Hepatocyte (in vitro differentiated cells): ENCODE data around the gene TMEM26. TPM values are rescaled to one million over a fixed set of nuclear protein-coding genes. Genes with fewer than 3 reads are reported as not detected.
"Not testable (repeated sequence)": the region's sequence is repeated elsewhere in the genome, so short reads cannot be mapped to it uniquely, and the experiment has no call there.

ENCODE experiments used
- DNase-seq: peaks from one replicate; pipeline ENCODE4 v3.0.0-alpha.2; 2016; ENCODE audit warnings: low spot score
- H2AFZ ChIP-seq: fragments of 200-600 bp; sonication (generic); 2 replicates; pipeline ENCODE4 v1.6.0; 2016; ENCODE audit warnings: antibody characterized with exemption, mild to moderate bottlenecking
- H3K27ac ChIP-seq: fragments of 200-600 bp; sonication (generic); 2 replicates; pipeline ENCODE4 v1.5.1; 2016; ENCODE audit warnings: mild to moderate bottlenecking
- H3K27me3 ChIP-seq: fragments of 200-600 bp; sonication (generic); 2 replicates; pipeline ENCODE4 v1.6.1; 2016
- H3K36me3 ChIP-seq: fragments of 200-600 bp; sonication (generic); replicated peaks from 2 replicates; pipeline ENCODE4 v1.5.1; 2016; ENCODE audit warnings: low read depth; ENCODE audit not compliant: insufficient read depth
- H3K4me1 ChIP-seq: fragments of 200-600 bp; sonication (generic); 2 replicates; pipeline ENCODE4 v1.5.1; 2016; ENCODE audit warnings: mild to moderate bottlenecking, moderate library complexity; ENCODE audit not compliant: insufficient read depth
- H3K4me2 ChIP-seq: fragments of 200-600 bp; sonication (generic); 2 replicates; pipeline ENCODE4 v1.6.0; 2016
- H3K4me3 ChIP-seq: fragments of 200-600 bp; sonication (generic); 2 replicates; pipeline ENCODE4 v1.5.1; 2016; ENCODE audit warnings: mild to moderate bottlenecking
- H3K79me2 ChIP-seq: fragments of 200-600 bp; sonication (generic); 2 replicates; pipeline ENCODE4 v1.6.0; 2017; ENCODE audit warnings: mild to moderate bottlenecking
- H3K9me2 ChIP-seq: fragments of 200-600 bp; sonication (generic); replicated peaks from 2 replicates; pipeline ENCODE4 v1.6.0; 2017; ENCODE audit warnings: mild to moderate bottlenecking; ENCODE audit not compliant: insufficient read depth
- H3K9me3 ChIP-seq: fragments of 200-600 bp; sonication (generic); 2 replicates; pipeline ENCODE4 v1.5.1; 2016; ENCODE audit warnings: low read depth, mild to moderate bottlenecking
- H4K20me1 ChIP-seq: fragments of 200-600 bp; sonication (generic); 2 replicates; pipeline ENCODE4 v1.6.0; 2016; ENCODE audit warnings: mild to moderate bottlenecking; ENCODE audit not compliant: insufficient read depth, poor library complexity, severe bottlenecking
- CTCF ChIP-seq: fragments of 200-600 bp; sonication (generic); IDR thresholded peaks from 2 replicates; pipeline ENCODE4 v1.5.1; 2016; ENCODE audit warnings: antibody characterized with exemption, mild to moderate bottlenecking; ENCODE audit not compliant: poor library complexity
- EZH2 ChIP-seq: fragments of 200-600 bp; sonication (generic); IDR thresholded peaks from 2 replicates; pipeline ENCODE4 v1.6.1; 2016; ENCODE audit warnings: antibody characterized with exemption, mild to moderate bottlenecking, borderline replicate concordance
- EZH2phosphoT487 ChIP-seq: fragments of 200-600 bp; sonication (generic); IDR thresholded peaks from one replicate; pipeline ENCODE4 v1.6.1; 2018; ENCODE audit warnings: antibody characterized with exemption, mild to moderate bottlenecking, low read depth, moderate library complexity; ENCODE audit not compliant: unreplicated experiment, severe bottlenecking
- WGBS: methylation state at CpG from one replicate; pipeline ENCODE4 v1.1.6; 2016; ENCODE audit warnings: low lambda C conversion rate; ENCODE audit errors: missing lambda C conversion rate; 5-methylcytosine and 5-hydroxymethylcytosine counted together
- polyA plus RNA-seq: library from polyadenylated mRNA; unstranded; fragments of >200 nt; fragmentation: Nextera tagmentation; extraction: Ambion mirVana; gene quantifications from 2 replicates; pipeline ENCODE4 v1.2.1, GENCODE V29; 2016
- total RNA-seq: library from RNA; depleted of rRNA; stranded (reverse); fragments of >200 nt; gene quantifications from 2 replicates; pipeline ENCODE4 v1.2.3, GENCODE V29; 2014

TMEM26 gene
- total and polyA plus RNA-seq, 2 experiments from 2014 or later, result 0.39 to 3.3 TPM

GRCh38 chr10:61391281-61391680 lies 61.9 kb downstream of the TMEM26 start:
- Histone ChIP-seq H3K79me2 (no peaks in the 10 kb centered on the region), H3K36me3 (peaks cover 3% of the 10 kb centered on the region), H3K9me2 (no peaks in the 10 kb centered on the region), H4K20me1 (no peaks in the 10 kb centered on the region), H3K4me3 (no peak overlapping the region), H2AFZ (no peak overlapping the region), H3K9me3 (no peaks in the 10 kb centered on the region), H3K4me1 (peaks cover 5% of the 10 kb centered on the region), H3K27me3 (no peaks in the 10 kb centered on the region), H3K4me2 (no peak overlapping the region), H3K27ac (no peak overlapping the region)
- 74% methylated on average over 3 of the region's 3 CpGs for WGBS
- DNase-seq, result no peak
- TF ChIP-seq EZH2phosphoT487 (no peak), CTCF (no peak), EZH2 (no peak)

DNA sequence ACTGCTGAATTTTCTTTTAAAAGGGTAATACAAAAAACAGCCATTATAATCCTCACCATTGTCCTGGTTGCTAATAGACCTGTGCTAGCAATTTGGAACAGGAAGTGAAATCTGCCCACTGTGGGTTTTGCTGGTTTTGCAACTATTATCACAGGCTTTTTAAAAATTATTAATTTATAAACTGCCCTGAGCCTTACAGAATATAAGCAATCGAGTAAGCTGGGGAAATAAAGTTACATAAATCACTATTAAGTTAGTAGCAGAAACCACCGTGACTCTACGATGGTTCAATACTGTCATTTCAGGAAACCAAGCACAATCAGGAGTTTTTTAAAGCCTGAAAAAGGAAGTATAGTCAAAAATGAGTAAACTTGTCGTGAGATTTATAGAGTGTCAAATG lies 62.3 kb downstream of the TMEM26 start:
- Histone ChIP-seq H3K9me3 (no peaks in the 10 kb centered on the region), H3K27me3 (no peaks in the 10 kb centered on the region), H3K4me2 (no peak overlapping the region), H3K9me2 (no peaks in the 10 kb centered on the region), H4K20me1 (no peaks in the 10 kb centered on the region), H2AFZ (no peak overlapping the region), H3K36me3 (peaks cover 3% of the 10 kb centered on the region), H3K4me1 (peaks cover 5% of the 10 kb centered on the region), H3K4me3 (no peak overlapping the region), H3K79me2 (no peaks in the 10 kb centered on the region), H3K27ac (no peak overlapping the region)
- DNase-seq, result no peak
- no peak for TF ChIP-seq EZH2
- no peak for TF ChIP-seq CTCF
- no peak for TF ChIP-seq EZH2phosphoT487
- 63% methylated on average over 4 of the region's 4 CpGs for WGBS

GRCh38 chr10:61389887-61390286 lies 63.3 kb downstream of the TMEM26 start:
- Histone ChIP-seq H2AFZ (no peak overlapping the region), H3K9me3 (no peaks in the 10 kb centered on the region), H4K20me1 (no peaks in the 10 kb centered on the region), H3K27ac (no peak overlapping the region), H3K4me1 (peaks cover 5% of the 10 kb centered on the region), H3K36me3 (peaks cover 3% of the 10 kb centered on the region), H3K79me2 (no peaks in the 10 kb centered on the region), H3K4me2 (no peak overlapping the region), H3K4me3 (no peak overlapping the region), H3K9me2 (no peaks in the 10 kb centered on the region), H3K27me3 (no peaks in the 10 kb centered on the region)
- WGBS, result 80% methylated on average over 3 of the region's 3 CpGs
- TF ChIP-seq EZH2phosphoT487 (no peak), CTCF (no peak), EZH2 (no peak)
- DNase-seq, result no peak

DNA sequence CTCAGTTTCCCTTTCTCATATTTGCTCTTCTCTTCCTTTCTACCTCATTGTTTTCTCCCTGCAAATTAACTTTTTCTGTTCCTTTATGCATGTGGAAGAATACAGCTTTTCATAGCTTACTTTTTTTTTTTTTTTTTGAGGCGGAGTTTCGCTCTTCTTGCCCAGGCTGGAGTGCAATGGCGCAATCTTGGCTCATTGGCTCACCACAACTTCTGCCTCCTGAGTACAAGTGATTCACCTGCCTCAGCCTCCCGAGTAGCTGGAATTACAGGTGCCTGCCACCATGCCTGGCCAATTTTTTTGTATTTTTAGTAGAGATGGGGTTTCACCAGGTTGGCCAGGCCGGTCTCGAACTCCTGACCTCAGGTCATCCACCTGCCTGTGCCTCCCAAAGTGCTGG lies 64.2 kb downstream of the TMEM26 start:
- not testable (repeated sequence) for H3K4me1 ChIP-seq, H3K27me3 ChIP-seq, H3K9me2 ChIP-seq, H3K4me3 ChIP-seq, H4K20me1 ChIP-seq, H3K9me3 ChIP-seq, H3K27ac ChIP-seq, H2AFZ ChIP-seq, H3K4me2 ChIP-seq, DNase-seq, H3K79me2 ChIP-seq, H3K36me3 ChIP-seq
- 94% methylated on average over 6 of the region's 6 CpGs for WGBS
